ENCODE measurements around the gene CAPRIN2.

DNA sequence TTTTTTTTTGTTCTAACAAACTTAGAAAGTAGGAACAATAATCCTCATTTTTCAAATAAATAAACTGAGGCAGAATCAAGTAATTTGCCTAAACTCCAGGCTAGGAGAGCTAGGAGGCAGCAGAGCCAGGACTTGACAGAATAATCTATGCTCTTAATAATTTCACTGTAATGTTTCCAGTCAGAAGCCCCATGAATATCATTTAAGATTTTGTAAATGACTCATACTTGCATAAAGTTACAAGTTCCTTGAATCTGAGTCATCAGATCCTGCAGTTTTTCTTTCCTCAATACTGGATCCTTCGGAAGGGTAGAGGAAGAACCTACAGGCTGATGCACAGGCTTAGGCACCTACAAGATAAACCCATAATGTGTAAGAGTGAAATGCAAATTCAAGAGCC lies 29.0 kb downstream of the CAPRIN2 start:
- TF ChIP-seq POLR2A (IDR thresholded peaks at IDR 0.05): no peak
- TF ChIP-seq, protein P1, sequence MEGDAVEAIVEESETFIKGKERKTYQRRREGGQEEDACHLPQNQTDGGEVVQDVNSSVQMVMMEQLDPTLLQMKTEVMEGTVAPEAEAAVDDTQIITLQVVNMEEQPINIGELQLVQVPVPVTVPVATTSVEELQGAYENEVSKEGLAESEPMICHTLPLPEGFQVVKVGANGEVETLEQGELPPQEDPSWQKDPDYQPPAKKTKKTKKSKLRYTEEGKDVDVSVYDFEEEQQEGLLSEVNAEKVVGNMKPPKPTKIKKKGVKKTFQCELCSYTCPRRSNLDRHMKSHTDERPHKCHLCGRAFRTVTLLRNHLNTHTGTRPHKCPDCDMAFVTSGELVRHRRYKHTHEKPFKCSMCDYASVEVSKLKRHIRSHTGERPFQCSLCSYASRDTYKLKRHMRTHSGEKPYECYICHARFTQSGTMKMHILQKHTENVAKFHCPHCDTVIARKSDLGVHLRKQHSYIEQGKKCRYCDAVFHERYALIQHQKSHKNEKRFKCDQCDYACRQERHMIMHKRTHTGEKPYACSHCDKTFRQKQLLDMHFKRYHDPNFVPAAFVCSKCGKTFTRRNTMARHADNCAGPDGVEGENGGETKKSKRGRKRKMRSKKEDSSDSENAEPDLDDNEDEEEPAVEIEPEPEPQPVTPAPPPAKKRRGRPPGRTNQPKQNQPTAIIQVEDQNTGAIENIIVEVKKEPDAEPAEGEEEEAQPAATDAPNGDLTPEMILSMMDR (IDR thresholded peaks at IDR 0.05): no peak

All from testis (tissue), 2 donors.